Psoas muscle (tissue), 8 donors: ENCODE measurements around the gene SLC43A3. TPM values are rescaled to one million over a fixed set of nuclear protein-coding genes. Genes with fewer than 3 reads are reported as not detected.
"Not testable (repeated sequence)": the region's sequence is repeated elsewhere in the genome, so short reads cannot be mapped to it uniquely, and the experiment has no call there.

ENCODE experiments used
- ATAC-seq, 4 donors: fragments of 200-7000 bp; cut with Tn5 transposase; one replicate each; pipeline ENCODE4 v1.9.1; 2020; ENCODE audit warnings: moderate library complexity in 3 of 4, mild to moderate bottlenecking in 2 of 4
- DNase-seq, 2 donors: peaks; one replicate each; pipeline ENCODE4 v3.0.0-alpha.2; 2020
- H3K27ac ChIP-seq: fragments of 200-600 bp; one replicate; pipeline ENCODE4 v1.8.0; 2022
- H3K27me3 ChIP-seq, 3 donors: fragments of 200-600 bp in 1 of 3; one replicate each; pipeline versions ENCODE4 v1.6.1 to v1.8.0; 2013 to 2022; ENCODE audit warnings: low read length in 2 of 3, mild to moderate bottlenecking in 2 of 3, moderate library complexity in 1 of 3; ENCODE audit not compliant: insufficient read depth in 3 of 3
- H3K36me3 ChIP-seq, 2 donors: fragments of 200-600 bp in 1 of 2; one replicate each; pipeline versions ENCODE4 v1.6.1 to v1.8.0; 2013 to 2022; ENCODE audit warnings: low read depth in 1 of 2, mild to moderate bottlenecking in 1 of 2, moderate library complexity in 1 of 2; ENCODE audit not compliant: insufficient read depth in 1 of 2
- H3K4me1 ChIP-seq: fragments of 200-600 bp; one replicate; pipeline ENCODE4 v1.8.0; 2022
- H3K4me3 ChIP-seq: fragments of 200-600 bp; one replicate; pipeline ENCODE4 v1.8.0; 2022; ENCODE audit warnings: mild to moderate bottlenecking
- H3K9me3 ChIP-seq: fragments of 200-600 bp; one replicate; pipeline ENCODE4 v1.8.0; 2022
- CTCF ChIP-seq: fragments of 200-600 bp; IDR thresholded peaks from one replicate; pipeline ENCODE4 v1.8.0; 2022; ENCODE audit warnings: antibody characterized with exemption
- WGBS, 3 donors: extraction: QIAGEN DNeasy Blood & Tissue Kit; methylation state at CpG; one replicate each; pipeline versions ENCODE4 v1.1.6 to v1.1.7; 2013; 5-methylcytosine and 5-hydroxymethylcytosine counted together
- intact Hi-C, 2 donors: fragments of 100-400 bp; cut with DNase I; formaldehyde crosslinking; loops; one replicate each; pipeline versions ENCODE4 v1.11.0 to v1.14.2; 2022
- polyA plus RNA-seq, 3 donors: library from polyadenylated mRNA; stranded (reverse); fragments of 200-250 nt; gene quantifications; one replicate each; pipeline ENCODE4 v1.2.3, GENCODE V29; 2013
- total RNA-seq, 4 donors: library from RNA; stranded (reverse); fragmentation: NEBNext Ultra II Directional in 2 of 4; extraction: Animal tissue kit (Norgen Biotek cat#: 25700) in 2 of 4; gene quantifications; one replicate each; pipeline versions ENCODE4 v1.2.1 to v1.2.4, GENCODE V29; 2021 to 2023
- donor health status: healthy with polysubstance abuse.
- donor health status: DM: no; HTN: no; CAD: no; lungs with moderate emphysema.
- donor health status: Bipolar disorder and iron deficiency.
- donor health status: healthy.
- donor health status: DM: yes; HTN: yes; CAD: no.
- donor health status: DM: no; HTN: no; CAD: no.
- donor health status: DM: no; HTN: no; CAD: no.
- donor health status: DM: yes; HTN: yes; CAD: no.

The SLC43A3 gene
- total and polyA plus RNA-seq, 7 donors: 5.8 to 18.8 (median 14.7) TPM

GRCh38 chr11:57453543-57454177, 26.7 kb upstream of the SLC43A3 start:
- intact Hi-C loops: no loop called here
- no peak for TF ChIP-seq CTCF
- DNase-seq (no peak), ATAC-seq (no peak)
- peaks cover 0 to 16% (median 1%) of the 10 kb centered on the region in 3 donors for H3K27me3 ChIP-seq
- H3K27ac ChIP-seq: no peak overlapping the region
- no peaks in the 10 kb centered on the region for H3K36me3 ChIP-seq
- H3K4me3 ChIP-seq: no peak overlapping the region
- 78 to 81% (median 81%) methylated on average over 2 of the region's 2 CpGs for WGBS, 3 donors
- no peaks in the 10 kb centered on the region for H3K9me3 ChIP-seq
- H3K4me1 ChIP-seq: peaks cover 7% of the 10 kb centered on the region

- 61 to 73% (median 65%) methylated on average over 1 of the region's 1 CpG for WGBS, 3 donors
- no peak for DNase-seq
- H3K4me3 ChIP-seq: no peak overlapping the region
These were observed 19.1 kb upstream of the SLC43A3 start for GRCh38 chr11:57446055-57446454.

GRCh38 chr11:57445122-57445394, 18.1 kb upstream of the SLC43A3 start:
- 73 to 89% (median 76%) methylated on average over 9 of the region's 9 CpGs for WGBS, 3 donors
- intact Hi-C loops: not testable (repeated sequence)

More at GRCh38 chr11:57446055-57446454, 19.1 kb upstream of the SLC43A3 start:
- Histone ChIP-seq H3K9me3 (no peaks in the 10 kb centered on the region), H3K27ac (no peak overlapping the region), H3K27me3 (peaks cover 0 to 12% (median 1%) of the 10 kb centered on the region in 3 donors), H3K4me1 (no peaks in the 10 kb centered on the region), H3K36me3 (no peaks in the 10 kb centered on the region)
- no peak for ATAC-seq
- TF ChIP-seq CTCF: no peak
- intact Hi-C loops: no loop called here

GRCh38 chr11:57444362-57445121, 17.6 kb upstream of the SLC43A3 start:
- Histone ChIP-seq H3K9me3 (no peaks in the 10 kb centered on the region), H3K4me1 (no peaks in the 10 kb centered on the region), H3K36me3 (no peaks in the 10 kb centered on the region), H3K4me3 (no peak overlapping the region), H3K27ac (no peak overlapping the region), H3K27me3 (peaks cover 0 to 6% (median 1%) of the 10 kb centered on the region in 3 donors)
- ATAC-seq (no peak), DNase-seq (no peak)
- no peak for TF ChIP-seq CTCF
- intact Hi-C loops: no loop called here
- WGBS, 3 donors: 74 to 82% (median 78%) methylated on average over 9 of the region's 9 CpGs

More at GRCh38 chr11:57445122-57445394, 18.1 kb upstream of the SLC43A3 start:
- ATAC-seq, H3K9me3 ChIP-seq, H3K36me3 ChIP-seq, H3K4me1 ChIP-seq, H3K4me3 ChIP-seq, H3K27me3 ChIP-seq, DNase-seq, H3K27ac ChIP-seq: not testable (repeated sequence)

GRCh38 chr11:57440744-57441414, 14.0 kb upstream of the SLC43A3 start:
- 81 to 89% (median 85%) methylated on average over 4 of the region's 4 CpGs for WGBS, 3 donors
- DNase-seq (no peak), ATAC-seq (no peak)
- Histone ChIP-seq H3K27ac (no peak overlapping the region), H3K4me1 (no peaks in the 10 kb centered on the region), H3K36me3 (no peaks in the 10 kb centered on the region), H3K4me3 (no peak overlapping the region), H3K27me3 (peaks cover 0 to 1% (median 0%) of the 10 kb centered on the region in 3 donors), H3K9me3 (no peaks in the 10 kb centered on the region)
- TF ChIP-seq CTCF: no peak
- intact Hi-C loops: no loop called here
